Parathyroid adenoma (tissue), 2 donors: ENCODE data around the gene SPPL3.
"Not testable (repeated sequence)": the region's sequence is repeated elsewhere in the genome, so short reads cannot be mapped to it uniquely, and the experiment has no call there.

ENCODE experiments used
- H2AFZ ChIP-seq: fragments of 300-600 bp; sonication (generic); one replicate; pipeline ENCODE4 v1.7.0; 2017; ENCODE audit warnings: antibody characterized with exemption, mild to moderate bottlenecking
- H3K27ac ChIP-seq: fragments of 300-600 bp; sonication (generic); one replicate; pipeline ENCODE4 v1.7.0; 2017
- H3K27me3 ChIP-seq: fragments of 300-600 bp; sonication (generic); one replicate; pipeline ENCODE4 v1.7.0; 2017; ENCODE audit warnings: low read length; ENCODE audit not compliant: control insufficient read depth, insufficient read depth
- H3K36me3 ChIP-seq: fragments of 300-600 bp; sonication (generic); one replicate; pipeline ENCODE4 v1.7.0; 2017; ENCODE audit warnings: low read length; ENCODE audit not compliant: control insufficient read depth, insufficient read depth
- H3K4me1 ChIP-seq: fragments of 300-600 bp; sonication (generic); one replicate; pipeline ENCODE4 v1.7.0; 2017; ENCODE audit warnings: control low read depth
- H3K4me2 ChIP-seq: fragments of 300-600 bp; sonication (generic); one replicate; pipeline ENCODE4 v1.7.0; 2017; ENCODE audit warnings: low read length
- H3K4me3 ChIP-seq: fragments of 300-600 bp; sonication (generic); one replicate; pipeline ENCODE4 v1.7.0; 2017; ENCODE audit warnings: low read depth, low read length
- H3K79me2 ChIP-seq: fragments of 300-600 bp; sonication (generic); one replicate; pipeline ENCODE4 v1.7.0; 2017; ENCODE audit warnings: control low read depth
- H3K9ac ChIP-seq: fragments of 300-600 bp; sonication (generic); one replicate; pipeline ENCODE4 v1.7.0; 2017; ENCODE audit warnings: mild to moderate bottlenecking
- H3K9me3 ChIP-seq: fragments of 300-600 bp; sonication (generic); one replicate; pipeline ENCODE4 v1.7.0; 2017; ENCODE audit warnings: low read length; ENCODE audit not compliant: control insufficient read depth
- TF ChIP-seq, protein P1 (sequence below): fragments of 300-600 bp; sonication (generic); IDR thresholded peaks from one replicate; pipeline ENCODE4 v1.7.0; 2017; ENCODE audit warnings: antibody characterized with exemption, mild to moderate bottlenecking
- donor health status: primary hyperparathyroidism.

Gene SPPL3

DNA sequence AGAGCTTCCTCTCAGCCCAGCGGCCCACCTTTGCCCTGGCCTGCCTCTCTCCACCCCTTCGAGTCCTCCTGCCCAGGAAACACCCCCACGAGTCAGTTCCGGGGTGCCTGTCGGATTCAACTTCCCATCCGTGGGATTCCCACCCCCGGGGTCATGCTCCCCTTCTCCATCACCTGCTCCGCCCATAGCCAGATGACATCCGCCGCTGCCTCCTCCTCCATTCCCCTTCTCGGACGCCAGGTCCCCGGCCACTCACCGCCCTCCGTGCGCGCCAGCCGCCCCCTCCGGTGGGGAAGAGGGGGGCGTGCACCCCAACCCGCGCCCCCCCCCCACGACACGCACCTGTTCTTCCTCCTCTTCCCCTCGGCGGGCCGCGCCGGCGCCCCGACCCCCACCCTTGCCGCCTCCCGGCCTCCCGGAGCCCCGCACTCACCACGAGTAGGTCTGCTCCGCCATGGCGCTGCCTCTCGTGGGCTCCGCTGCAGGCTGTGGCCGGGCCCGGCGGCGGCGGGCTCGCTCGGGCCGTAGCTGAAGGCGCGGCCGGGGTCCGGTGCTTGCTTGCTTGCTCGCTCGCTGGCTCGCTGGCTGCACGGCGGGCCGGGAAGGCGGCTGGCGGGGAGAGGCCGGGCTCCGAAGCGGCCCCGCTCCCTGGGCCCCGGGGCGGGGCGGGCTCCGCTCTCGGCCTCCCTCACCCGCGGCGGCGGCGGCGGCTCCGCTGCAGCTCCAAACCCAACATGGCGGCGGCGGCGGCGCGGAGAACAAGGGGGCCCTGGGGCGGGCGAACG, 554 bp downstream of the SPPL3 start:
- peaks cover 15% of the 10 kb centered on the region for H3K79me2 ChIP-seq
- H3K9me3 ChIP-seq: no peaks in the 10 kb centered on the region
- TF ChIP-seq, protein P1, sequence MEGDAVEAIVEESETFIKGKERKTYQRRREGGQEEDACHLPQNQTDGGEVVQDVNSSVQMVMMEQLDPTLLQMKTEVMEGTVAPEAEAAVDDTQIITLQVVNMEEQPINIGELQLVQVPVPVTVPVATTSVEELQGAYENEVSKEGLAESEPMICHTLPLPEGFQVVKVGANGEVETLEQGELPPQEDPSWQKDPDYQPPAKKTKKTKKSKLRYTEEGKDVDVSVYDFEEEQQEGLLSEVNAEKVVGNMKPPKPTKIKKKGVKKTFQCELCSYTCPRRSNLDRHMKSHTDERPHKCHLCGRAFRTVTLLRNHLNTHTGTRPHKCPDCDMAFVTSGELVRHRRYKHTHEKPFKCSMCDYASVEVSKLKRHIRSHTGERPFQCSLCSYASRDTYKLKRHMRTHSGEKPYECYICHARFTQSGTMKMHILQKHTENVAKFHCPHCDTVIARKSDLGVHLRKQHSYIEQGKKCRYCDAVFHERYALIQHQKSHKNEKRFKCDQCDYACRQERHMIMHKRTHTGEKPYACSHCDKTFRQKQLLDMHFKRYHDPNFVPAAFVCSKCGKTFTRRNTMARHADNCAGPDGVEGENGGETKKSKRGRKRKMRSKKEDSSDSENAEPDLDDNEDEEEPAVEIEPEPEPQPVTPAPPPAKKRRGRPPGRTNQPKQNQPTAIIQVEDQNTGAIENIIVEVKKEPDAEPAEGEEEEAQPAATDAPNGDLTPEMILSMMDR: no peak
- H3K27ac ChIP-seq: peak overlapping the region; percentile 83
- peak overlapping the region; percentile 94 for H3K9ac ChIP-seq
- no peaks in the 10 kb centered on the region for H3K36me3 ChIP-seq
- H3K4me3 ChIP-seq: peak overlapping the region; percentile 92
- peak overlapping the region; percentile 54 for H3K4me2 ChIP-seq
- peak overlapping the region; percentile 84 for H2AFZ ChIP-seq
- H3K4me1 ChIP-seq: no peaks in the 10 kb centered on the region
- H3K27me3 ChIP-seq: no peaks in the 10 kb centered on the region

DNA sequence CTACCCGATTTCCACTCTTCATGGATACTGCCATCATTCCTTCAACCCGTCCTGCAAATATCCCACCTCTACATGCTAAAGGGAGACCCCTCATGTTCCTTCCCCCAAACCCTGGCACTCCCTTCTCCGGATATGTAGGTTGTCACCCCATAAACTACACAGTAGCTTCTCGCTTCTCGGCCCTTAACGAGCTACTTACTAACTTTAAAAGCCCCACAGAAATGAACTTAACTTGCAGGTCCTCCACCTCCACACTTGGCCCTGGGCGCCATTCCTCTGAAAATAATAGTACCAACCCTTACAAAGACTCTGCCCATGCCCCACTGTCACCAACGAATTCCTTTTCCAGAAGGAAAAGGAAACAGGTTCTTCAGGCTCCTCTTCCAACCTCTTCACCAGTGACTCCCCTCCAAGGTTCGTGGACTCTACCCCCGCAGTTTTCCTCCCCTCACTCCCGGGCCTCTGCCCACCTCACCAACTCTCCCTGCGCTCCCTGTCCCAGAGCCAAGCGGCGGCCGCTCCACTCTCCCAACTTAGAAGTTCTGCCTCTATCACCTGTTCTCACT, 1.2 kb downstream of the SPPL3 start:
- Histone ChIP-seq H2AFZ (no peak overlapping the region), H3K9me3 (no peaks in the 10 kb centered on the region), H3K79me2 (peaks cover 19% of the 10 kb centered on the region), H3K27ac (peak overlapping the region; percentile 83), H3K27me3 (no peaks in the 10 kb centered on the region), H3K9ac (no peak overlapping the region), H3K4me2 (peak overlapping the region; percentile 54), H3K36me3 (no peaks in the 10 kb centered on the region), H3K4me1 (no peaks in the 10 kb centered on the region), H3K4me3 (peak overlapping the region; percentile 92)
- TF ChIP-seq, protein P1: no peak

DNA sequence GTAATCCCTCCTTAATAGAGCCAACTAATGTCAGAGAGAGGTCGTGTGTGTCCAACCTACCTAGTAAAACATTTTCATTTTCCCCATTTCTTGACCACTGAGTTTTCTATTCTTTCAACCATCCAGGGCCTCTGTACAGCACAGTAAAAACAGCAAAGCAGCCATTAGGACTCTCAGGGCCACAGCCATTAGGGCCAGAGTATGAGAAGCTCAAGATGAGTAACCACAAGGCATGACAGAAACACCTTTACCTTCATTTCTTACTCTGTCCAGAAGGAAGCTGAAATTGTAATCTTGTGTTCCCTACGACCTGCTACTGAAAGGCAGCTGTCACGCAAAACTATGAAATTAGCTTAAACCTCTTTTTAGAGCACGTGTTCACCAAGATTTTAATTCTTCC, 2.3 kb downstream of the SPPL3 start:
- H3K27ac ChIP-seq: no peak overlapping the region
- no peak overlapping the region for H3K4me2 ChIP-seq
- H3K9me3 ChIP-seq: no peaks in the 10 kb centered on the region
- no peak overlapping the region for H3K9ac ChIP-seq
- TF ChIP-seq, protein P1: no peak
- H3K36me3 ChIP-seq: no peaks in the 10 kb centered on the region
- no peaks in the 10 kb centered on the region for H3K4me1 ChIP-seq
- H3K4me3 ChIP-seq: no peak overlapping the region
- no peak overlapping the region for H2AFZ ChIP-seq
- H3K79me2 ChIP-seq: peaks cover 26% of the 10 kb centered on the region
- no peaks in the 10 kb centered on the region for H3K27me3 ChIP-seq

GRCh38 chr12:120901101-120901500, 3.1 kb downstream of the SPPL3 start:
- not testable (repeated sequence) for H3K36me3 ChIP-seq, H2AFZ ChIP-seq, H3K9me3 ChIP-seq, H3K4me1 ChIP-seq, H3K27me3 ChIP-seq, H3K4me2 ChIP-seq, H3K4me3 ChIP-seq, H3K27ac ChIP-seq, H3K9ac ChIP-seq
- H3K79me2 ChIP-seq: peaks cover 33% of the 10 kb centered on the region

GRCh38 chr12:120895532-120895931, 8.6 kb downstream of the SPPL3 start:
- Histone ChIP-seq H3K27ac (no peak overlapping the region), H3K27me3 (no peaks in the 10 kb centered on the region), H3K9ac (no peak overlapping the region), H3K4me3 (no peak overlapping the region), H3K36me3 (no peaks in the 10 kb centered on the region), H3K79me2 (peaks cover 48% of the 10 kb centered on the region), H3K4me1 (no peaks in the 10 kb centered on the region), H3K4me2 (no peak overlapping the region), H2AFZ (no peak overlapping the region), H3K9me3 (no peaks in the 10 kb centered on the region)
- TF ChIP-seq, protein P1: no peak
